Fibroblast of skin of back (primary cell): Measurements from ENCODE around the gene DLL4.

Experiments
- DNase-seq: peaks from one replicate; pipeline ENCODE4 v3.0.0-alpha.2; 2013

DLL4 gene

GRCh38 chr15:40927873-40928806 is 1.0 kb upstream of the DLL4 start:
- DNase-seq, result no peak

GRCh38 chr15:40929660-40930429 is 705 bp downstream of the DLL4 start:
- peak; percentile 34 for DNase-seq

- DNase-seq, result no peak
These were observed 1.5 kb downstream of the DLL4 start for GRCh38 chr15:40930430-40931299.

- no peak for DNase-seq
These were observed 2.4 kb downstream of the DLL4 start for GRCh38 chr15:40931300-40932142.

- no peak for DNase-seq
These were observed 3.0 kb downstream of the DLL4 start for GRCh38 chr15:40932156-40932555.

GRCh38 chr15:40932649-40933516 is 3.7 kb downstream of the DLL4 start:
- no peak for DNase-seq

- DNase-seq, result no peak
These were observed 4.4 kb downstream of the DLL4 start for GRCh38 chr15:40933517-40933902.

- no peak for DNase-seq
These were observed 5.3 kb downstream of the DLL4 start for GRCh38 chr15:40934457-40934856.

- no peak for DNase-seq
These were observed 7.1 kb downstream of the DLL4 start for GRCh38 chr15:40936234-40936708.

GRCh38 chr15:40936709-40937666 is 7.8 kb downstream of the DLL4 start:
- peak; percentile 50 for DNase-seq

- peak; percentile 32 for DNase-seq
These were observed 8.8 kb downstream of the DLL4 start for GRCh38 chr15:40937762-40938535.

- DNase-seq, result no peak
These were observed 9.4 kb downstream of the DLL4 start for GRCh38 chr15:40938536-40938870.

GRCh38 chr15:40940296-40940801 is 11.2 kb downstream of the DLL4 start:
- DNase-seq, result no peak

- DNase-seq, result no peak
These were observed 12.0 kb downstream of the DLL4 start for GRCh38 chr15:40941068-40941527.

GRCh38 chr15:40941528-40942336 is 12.6 kb downstream of the DLL4 start:
- DNase-seq, result peak; percentile 90

- DNase-seq, result no peak
These were observed 13.3 kb downstream of the DLL4 start for GRCh38 chr15:40942337-40942854.

- no peak for DNase-seq
These were observed 13.7 kb downstream of the DLL4 start for GRCh38 chr15:40942878-40943277.
